ENCODE data around the gene SLC12A5.

Gene SLC12A5

DNA sequence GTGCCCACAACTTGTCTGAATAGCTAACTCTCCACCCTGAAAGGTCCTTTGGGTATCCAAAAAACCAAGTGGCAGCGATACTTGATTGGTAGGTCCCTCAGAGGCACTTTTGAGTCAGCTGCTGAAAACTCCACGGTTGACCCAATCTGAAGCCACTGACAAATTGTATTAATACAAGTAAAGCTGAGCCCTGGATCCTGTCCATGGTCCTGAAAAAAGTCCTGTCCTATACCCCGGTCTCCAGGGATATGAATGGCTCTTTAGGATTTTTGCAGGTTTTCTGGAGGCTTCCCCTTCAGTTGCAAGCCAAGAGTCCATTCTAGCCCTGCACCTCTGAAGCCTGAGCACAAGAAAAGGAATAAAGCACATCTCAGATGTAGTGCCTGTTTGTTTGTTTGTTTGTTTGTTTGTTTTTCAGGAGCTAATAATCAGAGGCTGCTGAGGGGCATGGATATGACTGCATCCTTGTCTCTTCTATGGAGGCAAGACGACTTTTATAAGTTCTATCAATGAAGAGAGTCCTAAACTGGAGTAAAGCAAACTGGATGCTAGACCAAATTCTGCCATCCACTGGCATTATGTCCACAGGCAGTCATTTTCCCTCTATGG, 1.7 kb upstream of the SLC12A5 start:
- peak; percentile 50 for DNase-seq (ENCODE audit: low spot score)

DNA sequence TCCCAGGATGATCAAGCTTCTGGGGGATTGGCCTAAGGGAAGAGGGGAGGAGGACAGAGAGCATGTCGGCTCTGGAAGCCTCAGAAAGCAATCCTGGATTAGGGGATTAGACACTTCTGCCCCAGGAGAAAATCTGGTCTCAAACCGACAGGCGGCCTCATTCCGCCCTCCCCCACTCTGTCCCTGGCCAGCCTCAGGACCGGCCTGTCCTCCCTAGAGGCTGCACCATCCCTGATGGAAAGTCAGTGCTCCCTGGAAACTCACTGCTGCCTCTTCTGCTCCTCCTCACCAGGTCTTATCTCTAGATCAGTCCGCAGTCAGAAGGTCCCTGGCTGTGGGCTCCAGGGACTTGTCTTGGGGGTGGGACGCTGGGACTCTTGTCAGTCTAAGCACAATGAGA, 905 bp upstream of the SLC12A5 start:
- no peak for DNase-seq (ENCODE audit: low spot score)

DNA sequence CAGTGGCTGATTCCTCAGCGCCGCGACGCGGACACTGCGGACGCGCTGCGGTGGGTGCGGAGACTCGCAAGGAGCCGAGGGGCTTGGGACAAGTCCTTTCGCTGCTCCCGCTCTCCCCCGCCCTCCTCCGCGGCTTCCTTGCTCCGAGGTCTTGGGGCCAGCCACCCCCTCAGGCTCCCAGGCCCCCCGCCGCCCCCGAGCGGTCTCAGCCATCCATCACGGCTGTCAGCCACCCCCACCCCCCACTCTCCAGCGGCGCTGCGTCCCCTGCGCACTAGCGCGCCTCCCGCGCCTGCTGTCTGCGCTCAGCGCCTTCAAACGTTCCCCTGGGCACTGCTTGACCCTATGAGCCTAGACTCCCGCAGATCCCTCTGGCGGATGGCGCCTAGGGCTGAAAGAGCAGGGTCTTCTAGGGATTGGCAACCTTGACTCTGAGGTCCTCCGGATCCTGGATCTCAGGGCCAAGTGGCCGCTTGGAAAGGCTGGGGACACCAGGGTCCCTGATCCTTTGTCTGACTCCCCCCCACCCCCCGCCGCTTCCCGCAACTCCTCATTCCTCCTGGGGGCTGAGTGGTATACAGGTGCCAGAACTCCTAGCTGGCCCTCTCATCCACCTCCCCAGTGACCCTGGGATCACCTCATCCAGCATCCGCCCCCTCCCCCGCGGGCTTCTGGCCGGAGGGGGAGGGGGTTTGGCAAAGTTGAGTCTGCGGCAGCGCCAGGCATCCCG, 1.4 kb downstream of the SLC12A5 start:
- no peak for DNase-seq (ENCODE audit: low spot score)

DNA sequence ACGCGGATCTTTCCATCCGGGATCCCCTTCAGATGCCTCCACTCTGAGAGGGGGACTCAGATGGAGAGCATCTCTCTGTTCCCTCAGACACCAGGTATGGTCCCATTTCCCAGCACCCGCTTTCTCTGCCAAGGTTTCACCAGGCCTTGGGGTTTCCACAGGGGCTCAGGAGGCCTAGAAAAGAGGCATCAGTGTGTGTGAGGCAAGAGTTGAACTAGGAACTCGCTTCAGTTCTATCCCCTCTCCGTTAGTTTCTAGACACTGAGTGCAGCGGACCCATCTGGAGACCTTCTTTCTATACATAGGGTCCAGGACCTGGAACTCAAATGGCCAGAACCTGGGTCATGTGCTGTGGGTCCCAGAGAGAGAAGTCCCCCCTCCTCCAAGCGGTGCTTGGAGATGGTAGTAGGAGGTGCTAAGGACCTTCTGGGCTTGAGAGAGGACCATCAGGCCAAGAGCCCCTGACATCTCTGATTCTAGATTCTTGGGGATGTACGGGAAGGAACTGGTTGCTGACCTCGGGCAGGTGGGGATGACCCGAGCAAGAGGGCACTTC, 2.1 kb downstream of the SLC12A5 start:
- DNase-seq (ENCODE audit: low spot score): no peak

DNA sequence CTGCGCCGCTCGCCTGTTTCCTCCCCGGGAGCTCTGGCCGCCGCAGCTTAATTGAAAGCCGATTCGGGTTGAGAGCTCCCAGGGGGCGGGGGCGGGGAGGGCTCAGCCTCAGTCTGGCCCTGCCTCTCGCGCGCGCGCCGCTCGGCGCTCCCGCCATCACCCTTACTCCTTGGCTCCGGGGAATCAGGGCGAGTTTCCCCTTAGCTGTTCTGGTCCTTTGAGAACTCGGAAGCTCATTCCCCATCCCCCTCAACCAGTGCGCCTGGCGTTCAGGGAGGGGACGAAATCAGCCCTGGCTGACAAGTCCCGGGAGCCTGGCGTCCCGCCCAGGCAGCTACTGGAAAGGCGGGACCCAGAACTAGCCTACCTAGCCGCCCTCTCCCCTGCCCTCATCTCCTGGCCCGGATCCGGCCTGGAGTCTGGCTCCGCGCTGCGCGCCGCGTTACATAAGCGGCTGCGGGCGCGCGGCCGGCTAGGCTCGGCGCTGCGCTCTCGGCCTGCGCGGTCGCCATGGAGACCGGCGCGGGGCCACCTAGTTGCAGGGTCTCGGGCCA, 2.8 kb downstream of the SLC12A5 start:
- no peak for DNase-seq (ENCODE audit: low spot score)

DNA sequence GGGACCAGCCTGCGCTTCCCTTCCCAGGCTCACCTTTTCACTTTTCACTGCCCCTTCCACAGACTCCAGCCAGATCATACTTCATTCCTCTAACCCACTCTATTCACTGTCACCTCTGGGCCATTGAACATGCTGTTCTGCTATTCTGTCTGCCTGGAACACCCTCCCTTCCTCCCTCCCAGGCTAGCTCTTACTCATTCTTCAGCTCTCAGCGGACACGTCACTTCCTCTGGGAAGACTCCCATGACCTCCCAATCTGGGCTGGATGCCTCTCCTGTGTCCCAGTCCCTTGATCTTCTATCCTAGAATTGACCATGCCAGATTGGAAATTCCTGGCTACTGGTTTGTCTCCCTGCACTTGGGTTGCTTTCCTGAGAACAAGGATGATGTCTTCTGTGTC, 5.0 kb downstream of the SLC12A5 start:
- DNase-seq (ENCODE audit: low spot score): no peak

DNA sequence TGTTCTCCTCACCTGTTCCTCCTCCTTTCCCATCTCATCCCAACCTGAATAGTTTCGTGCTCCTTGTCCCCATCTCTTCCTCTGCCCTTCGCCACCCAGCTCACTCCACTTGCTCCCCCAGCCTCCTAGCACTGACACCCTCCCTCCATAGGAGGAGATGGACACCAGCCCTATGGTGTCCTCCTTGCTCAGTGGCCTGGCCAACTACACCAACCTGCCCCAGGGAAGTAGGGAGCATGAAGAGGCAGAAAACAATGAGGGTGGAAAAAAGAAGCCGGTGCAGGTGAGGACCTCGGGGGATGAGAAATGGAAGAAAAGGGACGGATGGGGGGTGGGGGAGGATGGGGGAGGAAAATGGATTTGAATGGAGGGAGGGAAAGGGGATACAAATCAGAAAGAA, 6.2 kb downstream of the SLC12A5 start:
- DNase-seq (ENCODE audit: low spot score): no peak

DNA sequence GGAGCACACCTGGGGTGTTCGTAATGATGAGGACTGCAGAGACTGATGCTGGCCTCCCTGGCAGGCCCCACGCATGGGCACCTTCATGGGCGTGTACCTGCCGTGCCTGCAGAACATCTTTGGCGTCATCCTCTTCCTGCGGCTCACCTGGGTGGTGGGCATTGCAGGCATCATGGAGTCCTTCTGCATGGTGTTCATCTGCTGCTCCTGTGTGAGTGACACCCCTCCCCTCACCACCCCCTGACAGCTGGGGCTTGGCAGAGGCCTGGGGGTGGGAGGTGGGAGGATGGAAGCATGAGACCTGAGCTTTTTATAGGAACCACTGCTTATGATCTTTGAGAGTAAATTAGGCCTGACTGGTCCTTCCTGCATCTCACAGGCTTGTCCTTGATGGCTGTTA, 6.7 kb downstream of the SLC12A5 start:
- DNase-seq (ENCODE audit: low spot score): no peak

DNA sequence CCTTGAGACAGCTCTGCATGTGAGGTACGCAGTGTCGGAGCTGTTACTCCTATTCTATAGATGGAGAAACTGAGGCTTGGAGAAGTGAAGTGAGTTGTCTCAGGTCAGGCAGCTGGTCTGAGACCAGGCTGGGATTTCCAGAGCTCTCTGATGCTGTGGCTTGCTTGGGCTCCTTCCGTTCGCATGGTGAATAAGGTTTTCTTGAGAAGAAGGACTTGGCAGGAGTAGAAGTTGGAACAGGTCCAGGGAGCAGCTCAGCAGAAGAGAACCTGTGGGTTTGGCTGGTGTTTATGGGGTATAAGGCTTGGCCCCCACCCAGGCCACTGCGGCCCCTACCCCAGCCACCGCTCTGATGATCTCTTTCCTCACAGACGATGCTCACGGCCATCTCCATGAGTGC, 7.4 kb downstream of the SLC12A5 start:
- no peak for DNase-seq (ENCODE audit: low spot score)

DNA sequence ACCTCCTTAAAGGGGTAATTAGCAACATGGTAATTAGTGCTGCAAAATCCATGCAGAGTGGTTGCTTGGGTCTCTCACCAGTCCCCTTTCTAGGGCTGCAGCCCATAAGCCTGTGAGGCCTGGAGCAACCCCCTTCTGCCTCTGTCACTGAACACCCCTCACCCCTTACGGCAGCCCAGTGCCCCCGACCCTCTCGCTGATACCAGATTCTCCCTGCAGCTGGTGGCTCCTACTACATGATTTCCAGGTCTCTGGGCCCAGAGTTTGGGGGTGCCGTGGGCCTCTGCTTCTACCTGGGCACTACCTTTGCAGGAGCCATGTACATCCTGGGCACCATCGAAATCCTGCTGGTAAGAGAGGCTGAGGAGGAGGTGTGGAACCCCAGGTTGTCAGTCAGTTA, 8.0 kb downstream of the SLC12A5 start:
- no peak for DNase-seq (ENCODE audit: low spot score)

DNA sequence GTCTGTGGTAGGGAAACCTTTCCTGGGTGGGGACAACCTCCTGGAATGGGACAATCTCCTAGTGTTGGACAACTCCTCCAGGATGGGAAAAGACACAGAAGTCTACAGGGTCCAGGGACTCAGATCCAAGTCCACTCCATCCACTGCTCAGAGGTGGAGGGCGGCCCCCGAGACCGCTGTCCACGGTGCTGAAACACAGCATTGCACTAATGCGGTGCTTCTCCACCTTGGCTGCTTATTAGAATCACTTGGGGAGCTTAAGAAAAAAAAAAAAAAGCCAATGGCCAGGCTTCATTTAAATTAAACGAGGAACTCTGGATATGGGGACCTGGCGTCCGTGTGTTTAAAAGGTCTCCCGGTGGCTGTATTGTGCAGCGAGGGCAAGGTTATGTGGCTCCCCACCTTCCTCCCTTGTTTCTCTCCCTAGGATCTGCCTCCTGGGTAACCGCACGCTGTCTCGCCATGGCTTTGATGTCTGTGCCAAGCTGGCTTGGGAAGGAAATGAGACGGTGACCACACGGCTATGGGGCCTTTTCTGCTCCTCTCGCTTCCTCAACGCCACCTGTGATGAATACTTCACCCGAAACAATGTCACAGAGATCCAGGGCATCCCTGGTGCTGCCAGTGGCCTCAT, 12.0 kb downstream of the SLC12A5 start:
- peak; percentile 31 for DNase-seq (ENCODE audit: low spot score)

DNA sequence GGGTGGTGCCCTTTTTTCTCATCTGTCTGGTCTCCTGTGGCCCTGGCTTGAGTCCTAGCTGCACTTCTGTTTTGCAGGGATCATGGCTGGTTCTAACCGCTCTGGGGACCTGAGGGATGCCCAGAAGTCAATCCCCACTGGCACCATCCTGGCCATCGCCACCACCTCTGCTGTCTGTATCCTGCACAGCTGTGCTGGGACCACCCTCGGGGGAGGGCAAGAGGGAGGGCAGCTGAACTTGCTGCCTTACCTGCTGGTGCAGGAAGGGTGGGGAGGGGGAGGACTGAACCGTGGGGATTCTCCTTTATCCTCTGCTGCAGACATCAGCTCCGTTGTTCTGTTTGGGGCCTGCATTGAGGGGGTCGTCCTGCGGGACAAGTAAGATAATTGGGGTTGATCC, 14.5 kb downstream of the SLC12A5 start:
- no peak for DNase-seq (ENCODE audit: low spot score)

DNA sequence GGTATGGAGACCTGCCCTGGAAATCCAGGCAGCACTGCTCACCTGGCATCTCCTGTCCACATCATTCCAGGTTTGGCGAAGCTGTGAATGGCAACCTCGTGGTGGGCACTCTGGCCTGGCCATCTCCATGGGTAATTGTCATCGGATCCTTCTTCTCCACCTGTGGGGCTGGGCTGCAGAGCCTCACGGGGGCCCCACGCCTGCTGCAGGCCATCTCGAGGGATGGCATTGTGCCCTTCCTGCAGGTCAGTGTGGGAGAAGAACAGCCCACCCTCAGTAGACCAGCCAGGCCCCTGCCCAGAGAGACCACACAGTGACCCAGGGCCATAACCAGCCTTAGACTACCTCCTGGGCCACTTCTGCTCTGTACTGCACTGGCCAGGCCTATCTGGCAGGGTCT, 15.9 kb downstream of the SLC12A5 start:
- DNase-seq (ENCODE audit: low spot score): no peak

DNA sequence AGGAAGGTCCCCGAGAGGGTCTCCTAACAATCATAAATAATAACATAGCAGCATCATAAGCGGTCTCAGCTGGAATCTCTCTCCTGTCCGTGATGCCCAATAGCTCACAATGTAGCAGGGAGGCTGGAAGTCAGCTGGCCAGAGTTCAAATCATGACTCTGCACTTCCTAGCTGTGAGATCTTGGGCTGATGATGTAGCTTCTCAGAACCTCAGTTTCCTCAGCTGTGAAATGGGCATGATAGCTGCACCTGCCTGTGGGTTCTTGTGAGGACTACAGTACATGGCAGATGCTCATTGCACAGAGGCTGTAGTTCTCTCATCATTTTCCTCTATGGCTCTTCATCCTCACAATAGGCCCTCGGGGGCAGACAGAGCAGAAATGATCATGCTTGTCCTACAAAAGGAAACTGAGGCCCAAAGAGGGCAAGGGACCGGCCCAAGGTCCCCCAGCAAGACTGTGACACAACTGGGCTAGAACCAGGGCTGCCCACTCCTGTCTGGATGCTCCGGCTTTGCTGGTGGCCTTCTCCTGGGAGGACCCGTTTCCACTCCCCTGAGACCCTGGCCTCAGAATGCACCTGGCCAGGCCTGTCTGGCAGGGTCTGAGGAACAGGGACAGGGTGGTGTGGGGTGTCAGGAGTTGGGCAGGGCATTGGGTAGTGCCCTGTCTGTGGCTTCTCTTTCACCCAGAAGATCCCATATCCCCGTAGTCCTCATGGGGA, 17.7 kb downstream of the SLC12A5 start:
- DNase-seq (ENCODE audit: low spot score): no peak

DNA sequence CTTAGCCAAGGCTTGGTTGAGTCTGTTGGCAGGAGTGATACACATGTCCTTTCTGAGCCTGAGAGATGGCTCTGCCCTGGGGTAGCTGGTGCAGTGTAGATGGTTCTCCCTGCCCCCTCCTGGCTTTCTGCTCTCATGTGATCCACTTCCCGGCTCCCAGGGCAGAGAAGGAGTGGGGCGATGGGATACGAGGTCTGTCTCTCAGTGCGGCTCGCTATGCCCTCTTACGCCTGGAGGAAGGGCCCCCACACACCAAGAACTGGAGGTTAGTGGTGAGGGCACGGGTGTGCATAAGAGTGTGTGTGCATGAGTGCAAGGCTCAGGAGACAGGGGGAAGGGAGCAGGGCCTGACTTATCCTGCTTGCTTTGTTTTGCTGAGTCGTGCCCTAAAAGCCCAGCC, 18.8 kb downstream of the SLC12A5 start:
- no peak for DNase-seq (ENCODE audit: low spot score)

DNA sequence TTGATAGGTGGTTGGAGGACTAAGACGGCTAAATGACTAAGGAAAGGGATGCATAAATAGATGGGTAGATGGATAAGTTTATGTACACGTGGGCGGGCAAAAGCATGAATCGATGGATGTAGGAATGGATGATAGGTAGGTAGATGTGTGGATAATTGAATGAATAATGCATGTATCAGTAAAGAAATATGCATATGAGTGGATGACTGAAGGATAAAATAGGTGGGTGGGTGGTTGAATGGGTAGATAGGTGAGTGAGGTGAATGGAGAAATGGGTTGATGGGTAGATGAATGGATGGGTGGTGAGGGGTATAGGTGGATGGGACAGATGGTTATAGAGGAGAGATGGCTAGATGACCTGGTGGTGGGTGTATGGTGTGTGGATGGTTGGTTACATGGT, 20.2 kb downstream of the SLC12A5 start:
- DNase-seq (ENCODE audit: low spot score): no peak

DNA sequence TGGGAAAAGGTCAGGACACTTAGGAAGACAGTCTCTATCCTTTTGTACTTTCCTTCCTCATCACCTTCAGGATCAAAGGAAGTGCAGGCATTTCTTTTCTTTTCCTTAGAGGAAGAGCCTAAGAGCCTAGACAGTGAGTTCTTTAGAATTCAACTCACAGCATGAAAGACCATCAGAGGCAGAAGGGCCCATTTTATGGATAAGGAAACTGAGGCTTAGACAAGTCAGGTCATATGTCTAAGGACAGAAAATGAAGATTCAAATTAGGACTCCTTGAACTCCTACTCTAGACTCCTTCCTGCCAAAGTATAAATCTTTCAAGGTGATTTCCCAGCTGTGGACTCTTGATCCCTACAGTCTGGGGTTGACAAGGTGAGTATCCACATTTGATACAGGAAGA, 20.8 kb downstream of the SLC12A5 start:
- DNase-seq (ENCODE audit: low spot score): no peak

DNA sequence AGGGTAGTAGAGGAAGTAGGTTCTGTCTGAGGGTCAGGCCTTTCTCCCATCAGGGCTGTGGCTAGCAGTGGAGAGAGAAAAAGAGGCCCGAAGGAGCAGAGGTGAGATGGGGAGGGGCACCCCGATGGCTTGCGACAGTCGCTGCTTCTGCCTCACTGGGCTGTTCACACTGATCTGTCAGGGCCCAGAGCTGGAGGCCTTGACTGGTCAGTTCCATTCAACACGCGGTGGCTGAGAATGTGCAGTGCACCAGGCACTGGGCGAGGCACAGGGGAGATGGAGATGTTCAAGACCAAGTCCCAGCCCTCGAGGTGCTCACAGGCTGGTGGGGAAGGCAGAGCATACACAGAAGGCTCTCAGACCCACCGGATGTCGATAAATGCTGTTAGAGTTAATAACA, 21.4 kb downstream of the SLC12A5 start:
- DNase-seq (ENCODE audit: low spot score): no peak

DNA sequence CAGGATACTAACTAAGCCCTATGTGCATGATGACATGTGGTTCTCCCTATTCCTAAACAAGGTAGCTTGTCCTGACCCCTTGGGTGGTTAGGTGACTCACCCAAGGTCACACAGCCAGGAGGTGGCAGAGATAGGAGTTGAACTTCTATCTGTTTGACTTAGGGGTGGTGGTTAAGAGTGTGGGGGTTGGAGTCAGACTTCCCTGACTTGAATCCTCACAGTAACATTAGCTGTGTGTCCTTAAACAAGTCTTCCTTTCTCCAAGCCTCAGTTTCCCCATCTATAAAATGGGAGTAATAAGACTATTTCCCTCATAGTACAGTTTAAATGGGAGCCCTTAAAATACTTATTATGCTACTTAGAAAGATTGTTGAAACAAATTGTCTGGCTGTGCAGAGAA, 21.9 kb downstream of the SLC12A5 start:
- DNase-seq (ENCODE audit: low spot score): no peak

DNA sequence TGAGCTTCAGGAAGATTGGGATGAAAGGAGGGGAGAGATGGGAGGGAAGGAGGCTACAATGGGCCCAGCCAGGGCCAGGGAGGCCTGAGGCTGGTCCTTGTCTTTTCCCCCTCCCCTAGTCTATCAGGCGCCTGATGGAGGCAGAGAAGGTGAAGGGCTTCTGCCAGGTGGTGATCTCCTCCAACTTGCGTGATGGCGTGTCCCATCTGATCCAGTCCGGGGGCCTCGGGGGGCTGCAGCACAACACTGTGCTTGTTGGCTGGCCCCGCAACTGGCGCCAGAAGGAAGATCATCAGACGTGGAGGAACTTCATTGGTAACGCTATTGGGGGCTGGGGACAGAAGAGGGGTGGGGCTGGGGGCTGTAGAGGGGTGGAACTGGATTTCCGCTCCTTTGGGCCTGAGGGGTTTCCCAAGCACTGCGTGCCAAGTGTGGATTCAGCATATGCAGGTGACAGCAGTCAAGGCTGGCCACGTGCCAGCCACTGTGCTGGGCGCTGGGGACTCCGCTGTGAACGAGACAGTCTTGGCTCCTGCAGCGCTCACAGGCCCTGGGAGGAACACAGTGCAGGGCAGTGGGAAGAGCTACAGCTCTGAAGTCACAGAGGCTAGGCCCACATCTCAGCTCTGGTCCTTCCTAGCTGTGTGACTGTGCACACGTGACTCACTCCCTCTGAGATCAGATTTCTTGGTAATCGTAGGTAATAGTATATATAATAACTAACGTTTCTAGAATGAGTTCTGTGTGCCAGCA, 22.7 kb downstream of the SLC12A5 start:
- DNase-seq (ENCODE audit: low spot score): peak; percentile 13

DNA sequence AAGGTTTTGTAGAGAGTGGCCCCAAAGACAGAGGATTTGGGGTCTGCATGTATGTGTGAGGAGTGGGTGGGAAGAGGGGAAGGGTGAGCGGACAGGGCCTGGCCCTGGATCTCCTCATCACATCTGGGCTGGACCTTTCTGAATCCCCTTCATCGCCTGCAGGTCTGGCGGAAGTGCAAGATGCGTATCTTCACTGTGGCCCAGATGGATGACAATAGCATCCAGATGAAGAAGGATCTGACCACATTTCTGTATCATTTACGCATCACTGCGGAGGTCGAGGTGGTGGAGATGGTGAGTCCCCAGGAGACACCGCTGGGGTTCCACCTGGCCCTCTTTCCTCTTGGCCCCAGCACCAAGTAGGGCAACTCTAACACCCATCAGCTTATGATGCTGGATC, 24.4 kb downstream of the SLC12A5 start:
- no peak for DNase-seq (ENCODE audit: low spot score)

DNA sequence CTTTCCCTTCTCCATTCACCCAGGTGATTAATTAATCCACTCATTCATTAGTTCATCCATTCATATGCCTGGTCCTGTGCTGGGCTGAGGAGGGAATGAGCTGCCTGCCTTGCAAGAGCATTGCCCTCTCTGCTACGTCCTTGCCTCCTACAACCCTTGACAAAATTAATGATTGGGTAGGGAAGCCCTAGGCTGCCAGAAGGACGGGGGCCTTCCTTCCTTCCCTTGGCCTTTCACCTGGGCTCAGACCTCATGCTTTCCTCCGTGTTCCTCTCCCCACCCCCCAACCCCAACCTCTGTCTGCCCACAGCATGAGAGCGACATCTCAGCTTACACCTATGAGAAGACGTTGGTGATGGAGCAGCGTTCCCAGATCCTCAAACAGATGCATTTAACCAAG, 25.6 kb downstream of the SLC12A5 start:
- DNase-seq (ENCODE audit: low spot score): no peak

All from kidney tubule cell (primary cell).